Naive thymus-derived CD4-positive, alpha-beta T cell (primary cell): Measurements from ENCODE around the gene BBOX1. TPM values are rescaled to one million over a fixed set of nuclear protein-coding genes. Genes with fewer than 3 reads are reported as not detected.
"Not testable (repeated sequence)": the region's sequence is repeated elsewhere in the genome, so short reads cannot be mapped to it uniquely, and the experiment has no call there.

Source experiments
- ATAC-seq: fragments of 150-1000 bp; cut with Tn5 transposase; 2 replicates; pipeline ENCODE4 v1.10.0; 2021; ENCODE audit warnings: mild to moderate bottlenecking, moderate library complexity
- CTCF ChIA-PET: fragments of 350-600 bp; sonication (Branson Sonifier 250); formaldehyde crosslinking; loops from one replicate; lab custom pipeline; 2021; ENCODE audit warnings: antibody characterized with exemption; lab: Charles Lee
- POLR2A ChIA-PET: fragments of 350-600 bp; sonication (Branson Sonifier 250); formaldehyde crosslinking; loops from one replicate; lab custom pipeline; 2021; ENCODE audit warnings: antibody characterized with exemption, inconsistent platforms; lab: Charles Lee
- DNase-seq, 9 donors: peaks; one replicate each; pipeline versions ENCODE4 v3.0.0 to v3.0.0-alpha.2; 2020 to 2022; ENCODE audit warnings: mixed read lengths in 1 of 9
- H3K27ac ChIP-seq: one replicate; pipeline ENCODE4 v1.7.0; 2013; ENCODE audit warnings: mild to moderate bottlenecking, low read depth, low read length, moderate library complexity
- H3K27me3 ChIP-seq, 2 donors: one replicate each; pipeline ENCODE4 v1.7.0; 2013; ENCODE audit warnings: low read length in 2 of 2, mild to moderate bottlenecking in 2 of 2, moderate library complexity in 2 of 2; ENCODE audit not compliant: control insufficient read depth in 2 of 2, insufficient read depth in 2 of 2
- H3K36me3 ChIP-seq, 3 experiments: 1 replicate in 2 of 3; 2 replicates in 1 of 3; pipeline ENCODE4 v1.7.0; 2013; ENCODE audit warnings: low read length in 3 of 3, mild to moderate bottlenecking in 3 of 3, moderate library complexity in 1 of 3; ENCODE audit not compliant: insufficient read depth in 3 of 3, control insufficient read depth in 2 of 3
- H3K4me1 ChIP-seq, 2 donors: one replicate each; pipeline ENCODE4 v1.7.0; 2013; ENCODE audit warnings: low read length in 2 of 2, mild to moderate bottlenecking in 2 of 2, moderate library complexity in 1 of 2; ENCODE audit not compliant: control insufficient read depth in 2 of 2, insufficient read depth in 2 of 2
- H3K4me3 ChIP-seq: 2 replicates; pipeline ENCODE4 v1.7.0; 2013; ENCODE audit warnings: mild to moderate bottlenecking, low read length
- H3K9me3 ChIP-seq, 3 experiments: 1 replicate in 2 of 3; 2 replicates in 1 of 3; pipeline ENCODE4 v1.7.0; 2013; ENCODE audit warnings: low read length in 3 of 3; ENCODE audit not compliant: control insufficient read depth in 2 of 3
- H3K27ac Mint-ChIP-seq, 9 donors: one replicate each; pipeline ENCODE4 v1.8.0; 2020 to 2022; ENCODE audit warnings: mixed read lengths in 9 of 9, mild to moderate bottlenecking in 8 of 9, moderate library complexity in 5 of 9, inconsistent platforms in 2 of 9
- H3K27me3 Mint-ChIP-seq, 5 donors: one replicate each; pipeline ENCODE4 v1.8.0; 2021 to 2022; ENCODE audit warnings: mixed read lengths in 5 of 5, mild to moderate bottlenecking in 1 of 5
- H3K36me3 Mint-ChIP-seq, 5 donors: one replicate each; pipeline ENCODE4 v1.8.0; 2020 to 2022; ENCODE audit warnings: mixed read lengths in 5 of 5, mild to moderate bottlenecking in 3 of 5, inconsistent platforms in 1 of 5
- H3K4me1 Mint-ChIP-seq, 7 donors: one replicate each; pipeline ENCODE4 v1.8.0; 2020 to 2022; ENCODE audit warnings: mixed read lengths in 7 of 7, mild to moderate bottlenecking in 3 of 7, inconsistent platforms in 1 of 7
- H3K4me3 Mint-ChIP-seq, 10 donors: one replicate each; pipeline ENCODE4 v1.8.0; 2020 to 2022; ENCODE audit warnings: mild to moderate bottlenecking in 10 of 10, mixed read lengths in 10 of 10, moderate library complexity in 6 of 10, inconsistent platforms in 2 of 10
- H3K9me3 Mint-ChIP-seq, 11 donors: one replicate each; pipeline ENCODE4 v1.8.0; 2020 to 2022; ENCODE audit warnings: mixed read lengths in 11 of 11, mild to moderate bottlenecking in 4 of 11, inconsistent platforms in 1 of 11, moderate library complexity in 1 of 11
- intact Hi-C, 2 donors: fragments of 100-400 bp; cut with micrococcal nuclease; formaldehyde crosslinking; loops; one replicate each; pipeline ENCODE4 v1.15.1; 2023
- polyA plus RNA-seq, 2 donors: library from polyadenylated mRNA; unstranded; fragments of 300-500 nt; fragmentation: Illumina TruSeq; gene quantifications; one replicate each; pipeline ENCODE4 v1.2.3, GENCODE V29; 2021
- total RNA-seq, 6 experiments: library from RNA in 5 of 6; stranded (reverse) in 5 of 6; gene quantifications; 1 replicate in 5 of 6; 2 replicates in 1 of 6; pipeline ENCODE4 v1.2.3 and lab custom pipeline; 2021 to 2026

The BBOX1 gene
- total and polyA plus RNA-seq, 7 experiments from 2014 or later, result not detected

DNA sequence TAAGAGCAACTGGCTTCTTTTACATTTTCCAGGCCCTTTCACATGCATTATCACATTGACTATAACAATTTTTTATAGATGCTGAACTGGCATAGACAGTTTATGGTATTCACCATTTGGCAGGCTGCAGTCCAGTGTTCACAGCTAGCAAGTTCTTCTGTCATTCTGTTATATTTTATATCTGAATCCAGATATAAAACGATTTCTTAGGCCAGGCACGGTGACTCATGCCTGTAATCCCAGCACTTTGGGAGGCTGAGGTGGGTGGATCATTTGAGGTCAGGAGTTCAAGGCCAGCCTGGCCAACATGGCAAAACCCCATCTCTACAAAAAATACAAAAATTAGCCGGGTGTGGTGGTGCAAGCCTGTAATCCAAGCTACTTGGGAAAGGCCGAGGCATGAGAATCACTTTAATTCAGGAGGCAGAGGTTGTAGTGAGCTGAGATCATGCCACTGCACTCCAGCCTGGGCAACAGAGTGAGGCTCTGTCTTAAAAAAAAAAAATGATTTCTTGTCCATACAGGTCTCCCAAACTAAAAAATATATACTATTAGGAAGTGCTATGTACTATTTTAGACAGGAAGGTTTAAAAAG, 39.4 kb upstream of the BBOX1 start:
- H3K27me3 ChIP-seq, H3K4me1 ChIP-seq, H3K36me3 ChIP-seq, DNase-seq, intact Hi-C loops, CTCF ChIA-PET, H3K27me3 Mint-ChIP-seq, POLR2A ChIA-PET, ATAC-seq, H3K4me3 Mint-ChIP-seq, H3K4me1 Mint-ChIP-seq, H3K9me3 ChIP-seq, H3K27ac ChIP-seq, H3K36me3 Mint-ChIP-seq, H3K4me3 ChIP-seq, H3K27ac Mint-ChIP-seq, H3K9me3 Mint-ChIP-seq: not testable (repeated sequence)

DNA sequence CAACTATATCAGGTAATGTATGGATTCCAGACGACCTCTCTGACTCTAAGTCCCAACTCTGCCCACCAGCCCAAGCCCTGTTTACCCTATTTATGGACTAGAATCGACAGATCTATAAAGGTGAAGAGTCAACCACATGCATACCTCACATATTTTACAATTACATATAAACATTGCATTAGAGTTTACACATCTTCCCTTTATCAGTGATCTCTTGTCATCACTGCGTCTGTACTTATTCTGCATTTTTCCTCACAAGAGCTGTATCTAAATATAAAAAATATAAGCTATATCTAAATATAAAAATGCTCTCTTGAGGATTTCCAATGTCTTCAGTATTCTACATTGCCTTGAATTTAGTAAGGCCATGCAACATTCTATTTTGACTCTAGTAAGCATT, 38.2 kb upstream of the BBOX1 start:
- ATAC-seq, result no peak
- Histone ChIP-seq H3K9me3 (no peaks in the 10 kb centered on the region), H3K4me3 (no peak overlapping the region), H3K27ac (no peak overlapping the region), H3K36me3 (no peaks in the 10 kb centered on the region), H3K27me3 (no peaks in the 10 kb centered on the region), H3K4me1 (no peaks in the 10 kb centered on the region)
- no peak for DNase-seq
- intact Hi-C loops, result no loop called here
- Mint-ChIP-seq H3K4me3 (no peak overlapping the region), H3K36me3 (no peaks in the 10 kb centered on the region), H3K4me1 (no peaks in the 10 kb centered on the region), H3K27ac (no peak overlapping the region), H3K27me3 (no peaks in the 10 kb centered on the region), H3K9me3 (peaks cover 0 to 8% (median 0%) of the 10 kb centered on the region in 11 donors)
- POLR2A ChIA-PET, result no interaction called here
- CTCF ChIA-PET, result no interaction called here

DNA sequence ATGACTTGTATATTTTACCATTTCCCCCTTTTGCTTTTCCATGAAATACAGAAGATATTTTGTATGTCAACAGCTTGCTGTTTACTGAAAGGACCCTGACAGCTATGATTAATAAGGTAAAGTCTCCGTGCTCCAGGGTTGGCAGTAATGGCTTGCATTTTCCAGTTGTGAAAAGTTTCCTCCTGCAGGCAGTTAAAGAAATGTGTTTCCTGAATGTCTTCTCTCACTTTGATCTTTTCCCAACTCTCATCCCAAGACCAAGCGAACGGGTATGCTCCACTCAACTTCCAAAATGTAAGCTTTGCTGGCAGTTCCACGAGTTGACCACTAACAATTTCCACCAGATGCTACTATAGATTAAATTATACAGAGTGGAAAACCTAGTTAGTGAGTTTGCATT, 37.8 kb upstream of the BBOX1 start:
- Mint-ChIP-seq H3K27ac (no peak overlapping the region), H3K4me3 (no peak overlapping the region), H3K4me1 (no peaks in the 10 kb centered on the region), H3K36me3 (no peaks in the 10 kb centered on the region), H3K9me3 (peaks cover 0 to 8% (median 0%) of the 10 kb centered on the region in 11 donors), H3K27me3 (no peaks in the 10 kb centered on the region)
- H3K36me3 ChIP-seq, result no peaks in the 10 kb centered on the region
- intact Hi-C loops, result no loop called here
- no peak for DNase-seq
- H3K9me3 ChIP-seq, result no peaks in the 10 kb centered on the region
- CTCF ChIA-PET, result no interaction called here
- no peaks in the 10 kb centered on the region for H3K4me1 ChIP-seq
- no peak overlapping the region for H3K27ac ChIP-seq
- no peaks in the 10 kb centered on the region for H3K27me3 ChIP-seq
- H3K4me3 ChIP-seq, result no peak overlapping the region
- POLR2A ChIA-PET, result no interaction called here
- ATAC-seq, result no peak

DNA sequence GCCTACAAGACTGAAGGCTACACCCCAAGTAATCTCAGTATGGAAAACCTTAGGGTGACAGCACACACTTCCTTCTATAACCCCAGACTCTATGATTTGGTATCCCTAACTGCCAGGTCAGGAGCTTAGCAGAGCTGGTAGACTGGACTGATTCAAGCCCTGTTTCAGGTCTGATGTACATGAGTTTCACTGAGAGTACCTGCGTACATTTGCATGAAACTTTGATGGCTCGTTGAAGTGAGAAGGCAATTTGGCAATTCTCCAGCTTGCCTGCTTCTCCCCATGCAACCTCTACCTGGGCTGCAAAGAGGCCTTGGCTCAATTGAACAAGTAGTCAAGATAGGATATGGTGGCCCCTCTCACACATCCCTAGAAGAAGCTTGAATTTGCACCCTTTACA, 36.5 kb upstream of the BBOX1 start:
- Histone ChIP-seq H3K4me1 (no peaks in the 10 kb centered on the region), H3K36me3 (no peaks in the 10 kb centered on the region), H3K27me3 (no peaks in the 10 kb centered on the region), H3K27ac (no peak overlapping the region), H3K9me3 (no peaks in the 10 kb centered on the region), H3K4me3 (no peak overlapping the region)
- Mint-ChIP-seq H3K4me3 (no peak overlapping the region), H3K36me3 (no peaks in the 10 kb centered on the region), H3K27ac (no peak overlapping the region), H3K9me3 (peaks cover 0 to 8% (median 0%) of the 10 kb centered on the region in 11 donors), H3K27me3 (no peaks in the 10 kb centered on the region), H3K4me1 (no peaks in the 10 kb centered on the region)
- ATAC-seq, result no peak
- intact Hi-C loops, result no loop called here
- ChIA-PET CTCF (no interaction called here), POLR2A (no interaction called here)
- DNase-seq, result no peak

DNA sequence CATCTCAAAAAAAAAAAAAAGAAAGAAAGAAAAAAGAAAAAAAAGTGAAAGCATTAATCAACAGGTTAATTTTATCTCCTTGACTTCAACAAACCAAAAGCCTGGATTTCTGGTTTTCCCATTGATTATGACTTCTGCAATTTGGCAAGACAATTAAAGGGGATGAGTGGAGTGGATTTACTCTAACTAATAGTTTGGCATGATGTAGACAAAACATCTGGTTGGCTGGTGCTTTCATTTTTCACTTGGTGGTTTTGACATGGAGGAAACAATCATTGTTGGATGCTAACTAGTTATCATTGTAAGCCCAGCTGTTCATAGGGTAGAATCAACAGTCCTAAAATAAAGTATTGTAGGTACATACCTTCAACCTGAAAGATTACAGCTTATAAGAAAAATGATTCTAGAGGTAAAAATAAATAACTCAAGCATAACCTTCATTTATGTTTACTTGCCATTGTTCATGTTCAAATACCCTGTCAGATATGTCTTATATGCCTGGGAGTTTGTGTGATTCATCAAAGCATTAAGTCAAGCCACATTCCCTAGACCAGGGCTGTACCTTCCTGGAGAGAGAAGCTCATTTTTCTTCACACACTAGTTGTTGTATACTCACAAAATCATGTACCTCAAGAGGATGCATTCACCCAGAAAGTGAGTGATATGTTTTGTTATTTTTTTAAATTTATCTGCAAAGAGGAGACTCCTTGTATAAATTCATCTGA, 31.6 kb upstream of the BBOX1 start:
- ATAC-seq (no peak), DNase-seq (no peak)
- Mint-ChIP-seq H3K4me3 (no peak overlapping the region), H3K36me3 (no peaks in the 10 kb centered on the region), H3K4me1 (no peaks in the 10 kb centered on the region), H3K27me3 (no peaks in the 10 kb centered on the region), H3K27ac (no peak overlapping the region), H3K9me3 (peaks cover 0 to 8% (median 0%) of the 10 kb centered on the region in 11 donors)
- Histone ChIP-seq H3K4me3 (no peak overlapping the region), H3K36me3 (no peaks in the 10 kb centered on the region), H3K27ac (no peak overlapping the region), H3K9me3 (no peaks in the 10 kb centered on the region), H3K27me3 (no peaks in the 10 kb centered on the region), H3K4me1 (no peaks in the 10 kb centered on the region)
- ChIA-PET CTCF (no interaction called here), POLR2A (no interaction called here)
- intact Hi-C loops, result no loop called here

DNA sequence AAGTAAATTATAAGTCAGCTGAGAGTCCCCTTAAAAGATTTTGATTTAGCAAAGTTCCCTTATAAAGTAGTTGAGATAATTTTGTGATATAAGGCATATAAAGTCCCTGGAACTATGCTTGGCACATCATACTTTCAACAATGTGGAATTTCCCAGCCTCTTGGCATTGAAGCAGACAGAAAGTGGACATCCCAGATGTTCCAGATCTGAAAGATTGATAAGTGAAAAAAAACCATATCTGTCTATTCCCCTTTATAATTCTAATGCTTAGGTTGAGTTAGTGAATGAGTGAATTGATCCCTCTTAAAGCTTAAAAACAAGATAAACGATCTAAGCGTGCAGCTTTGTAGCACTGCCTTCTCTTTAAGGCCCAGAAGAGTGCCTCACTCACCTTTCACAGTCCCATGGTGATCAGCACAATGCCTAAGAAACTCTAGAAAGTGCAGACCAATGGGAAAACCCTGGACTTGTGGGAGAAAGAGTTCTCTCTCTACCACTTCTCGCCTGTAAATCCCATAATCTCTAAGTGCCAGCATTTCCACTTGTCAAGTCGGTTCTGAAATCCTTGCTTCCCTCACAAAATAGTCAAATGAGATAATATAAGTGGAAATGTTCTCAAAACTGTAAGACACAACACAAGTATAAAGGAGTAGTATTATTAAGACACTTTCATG, 28.9 kb upstream of the BBOX1 start:
- no peak for ATAC-seq
- ChIA-PET POLR2A (no interaction called here), CTCF (no interaction called here)
- Histone ChIP-seq H3K27ac (no peak overlapping the region), H3K4me1 (no peaks in the 10 kb centered on the region), H3K4me3 (no peak overlapping the region), H3K36me3 (no peaks in the 10 kb centered on the region), H3K9me3 (no peaks in the 10 kb centered on the region), H3K27me3 (no peaks in the 10 kb centered on the region)
- H3K36me3 Mint-ChIP-seq, result no peaks in the 10 kb centered on the region
- no peaks in the 10 kb centered on the region for H3K4me1 Mint-ChIP-seq
- H3K27me3 Mint-ChIP-seq, result no peaks in the 10 kb centered on the region
- no peak for DNase-seq
- peaks cover 0 to 9% (median 0%) of the 10 kb centered on the region in 11 donors for H3K9me3 Mint-ChIP-seq
- intact Hi-C loops, result no loop called here
- no peak overlapping the region for H3K4me3 Mint-ChIP-seq
- no peak overlapping the region for H3K27ac Mint-ChIP-seq
